DOHH2 (cell line): ENCODE data around the gene TGM1.
A peak's percentile ranks its signal among the peaks of the same experiment; 100 is the strongest.

ENCODE experiments used
- H3F3A ChIP-seq: fragments of 200-600 bp; sonication (generic), shearing (Covaris generic); 2 replicates; pipeline ENCODE4 v1.6.0; 2016; ENCODE audit warnings: antibody characterized with exemption, mild to moderate bottlenecking; ENCODE audit not compliant: control insufficient read depth, insufficient read depth
- H3K27ac ChIP-seq: fragments of 200-600 bp; sonication (generic); 2 replicates; pipeline ENCODE4 v1.5.1; 2014; ENCODE audit warnings: low read depth, mild to moderate bottlenecking, low read length, moderate library complexity
- H3K27me3 ChIP-seq: fragments of 200-600 bp; sonication (generic); 2 replicates; pipeline ENCODE4 v1.6.1; 2014; ENCODE audit warnings: mild to moderate bottlenecking, low read length, mixed read lengths; ENCODE audit not compliant: control insufficient read depth
- H3K36me3 ChIP-seq: fragments of 200-600 bp; sonication (generic); 2 replicates; pipeline ENCODE4 v1.6.1; 2014; ENCODE audit warnings: mild to moderate bottlenecking, low read length, moderate library complexity, mixed read lengths; ENCODE audit not compliant: control insufficient read depth
- H3K4me1 ChIP-seq: fragments of 200-600 bp; sonication (generic); 2 replicates; pipeline ENCODE4 v1.6.1; 2014; ENCODE audit warnings: mild to moderate bottlenecking, low read length, mixed read lengths; ENCODE audit not compliant: control insufficient read depth
- H3K4me2 ChIP-seq: fragments of 200-600 bp; sonication (generic); 2 replicates; pipeline ENCODE4 v1.6.0; 2014; ENCODE audit warnings: mild to moderate bottlenecking, low read length, moderate library complexity
- H3K4me3 ChIP-seq: fragments of 200-600 bp; sonication (generic); 2 replicates; pipeline ENCODE4 v1.5.1; 2014; ENCODE audit warnings: mild to moderate bottlenecking, low read length, mixed read lengths
- H3K79me2 ChIP-seq: fragments of 200-600 bp; sonication (generic); 2 replicates; pipeline ENCODE4 v1.6.1; 2014; ENCODE audit warnings: mild to moderate bottlenecking, low read length, mixed read lengths; ENCODE audit not compliant: control insufficient read depth
- H3K9me2 ChIP-seq: fragments of 200-600 bp; sonication (generic); replicated peaks from 2 replicates; pipeline ENCODE4 v1.6.1; 2014; ENCODE audit warnings: mild to moderate bottlenecking, low read length, mixed read lengths; ENCODE audit not compliant: control insufficient read depth
- H3K9me3 ChIP-seq: fragments of 200-600 bp; sonication (generic); 2 replicates; pipeline ENCODE4 v1.6.1; 2014; ENCODE audit warnings: antibody characterized with exemption, low read length, mixed read lengths; ENCODE audit not compliant: control insufficient read depth, insufficient read depth
- H4K20me1 ChIP-seq: fragments of 200-600 bp; sonication (generic); 2 replicates; pipeline ENCODE4 v1.6.0; 2014; ENCODE audit warnings: low read depth, mild to moderate bottlenecking, antibody characterized with exemption, low read length, moderate library complexity; ENCODE audit not compliant: control insufficient read depth, insufficient read depth
- EZH2phosphoT487 ChIP-seq: fragments of 200-600 bp; sonication (generic); IDR thresholded peaks from 2 replicates; pipeline ENCODE4 v1.6.1; 2017; ENCODE audit warnings: borderline replicate concordance, mild to moderate bottlenecking, antibody characterized with exemption, low read length, moderate library complexity, mixed read lengths
- TF ChIP-seq, protein P1 (sequence below): fragments of 200-600 bp; sonication (generic); IDR thresholded peaks from one replicate; pipeline ENCODE4 v1.5.1; 2014; ENCODE audit warnings: antibody characterized with exemption, mild to moderate bottlenecking, low read depth, low read length; ENCODE audit not compliant: poor library complexity, severe bottlenecking

TGM1 gene

DNA sequence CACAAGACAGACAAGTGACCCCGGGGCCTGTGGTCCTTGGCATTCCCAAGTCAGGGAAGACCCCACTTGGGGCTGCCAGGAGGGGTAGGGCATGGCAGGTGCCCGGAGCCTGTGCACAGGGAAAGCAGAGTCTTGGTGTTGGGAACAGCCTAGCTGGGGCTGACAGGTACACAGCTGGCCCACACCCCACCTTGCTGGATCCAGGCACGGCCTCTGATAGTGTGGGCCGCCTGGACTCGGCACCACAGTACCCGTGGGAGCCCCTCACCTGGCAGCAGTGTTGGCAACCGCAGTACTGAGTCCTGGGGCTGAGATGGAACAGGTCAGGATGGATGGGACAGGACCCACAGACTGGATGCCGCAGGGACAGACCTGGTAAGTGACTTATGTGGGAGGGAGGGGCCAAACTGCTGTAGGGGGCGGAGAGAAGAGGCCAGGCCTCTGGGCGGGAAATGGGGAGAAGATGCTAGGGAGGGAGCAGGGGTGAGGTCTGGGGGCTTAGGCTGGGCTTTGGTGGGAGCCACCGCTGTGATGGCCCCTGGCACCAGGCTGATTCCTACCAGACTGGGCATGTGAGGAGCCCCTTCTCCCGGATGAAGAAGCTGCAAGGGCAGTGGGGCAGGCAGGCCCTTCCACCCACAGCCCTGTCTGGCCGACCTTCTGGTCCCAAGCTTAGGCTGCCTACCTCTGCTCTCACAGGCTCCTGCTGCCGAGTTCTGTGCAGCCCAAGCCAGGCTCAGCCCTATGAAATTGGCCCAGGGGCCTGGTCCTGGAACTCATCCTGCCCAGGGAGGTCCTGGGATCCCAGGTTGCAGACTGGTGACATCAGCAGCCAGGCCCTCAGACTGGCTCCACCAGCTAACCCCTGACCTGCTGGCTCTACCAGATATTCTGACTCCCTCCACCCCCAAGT, at the start of gene TGM1:
Gene TGM1, minus strand, starts transcription at position 357 of the 913 bp plus-strand sequence. CDS start 825 bp downstream, outside the sequence.
- TF ChIP-seq, protein P1, sequence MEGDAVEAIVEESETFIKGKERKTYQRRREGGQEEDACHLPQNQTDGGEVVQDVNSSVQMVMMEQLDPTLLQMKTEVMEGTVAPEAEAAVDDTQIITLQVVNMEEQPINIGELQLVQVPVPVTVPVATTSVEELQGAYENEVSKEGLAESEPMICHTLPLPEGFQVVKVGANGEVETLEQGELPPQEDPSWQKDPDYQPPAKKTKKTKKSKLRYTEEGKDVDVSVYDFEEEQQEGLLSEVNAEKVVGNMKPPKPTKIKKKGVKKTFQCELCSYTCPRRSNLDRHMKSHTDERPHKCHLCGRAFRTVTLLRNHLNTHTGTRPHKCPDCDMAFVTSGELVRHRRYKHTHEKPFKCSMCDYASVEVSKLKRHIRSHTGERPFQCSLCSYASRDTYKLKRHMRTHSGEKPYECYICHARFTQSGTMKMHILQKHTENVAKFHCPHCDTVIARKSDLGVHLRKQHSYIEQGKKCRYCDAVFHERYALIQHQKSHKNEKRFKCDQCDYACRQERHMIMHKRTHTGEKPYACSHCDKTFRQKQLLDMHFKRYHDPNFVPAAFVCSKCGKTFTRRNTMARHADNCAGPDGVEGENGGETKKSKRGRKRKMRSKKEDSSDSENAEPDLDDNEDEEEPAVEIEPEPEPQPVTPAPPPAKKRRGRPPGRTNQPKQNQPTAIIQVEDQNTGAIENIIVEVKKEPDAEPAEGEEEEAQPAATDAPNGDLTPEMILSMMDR: no peak
- no peak for TF ChIP-seq EZH2phosphoT487
- H3K9me3 ChIP-seq: no peaks in the 10 kb centered on the region
- no peaks in the 10 kb centered on the region for H3K9me2 ChIP-seq
- H3K27me3 ChIP-seq: no peaks in the 10 kb centered on the region
- H3K4me3 ChIP-seq: no peak within 1 kb of the TSS
- no peak within 1 kb of the TSS for H3K4me2 ChIP-seq
- H3K27ac ChIP-seq: no peak within 1 kb of the TSS
- no peaks in the 10 kb centered on the region for H3F3A ChIP-seq
- no peaks in the 10 kb centered on the region for H3K36me3 ChIP-seq
- H3K79me2 ChIP-seq: no peaks in the 10 kb centered on the region
- no peaks in the 10 kb centered on the region for H4K20me1 ChIP-seq
- H3K4me1 ChIP-seq: no peaks in the 10 kb centered on the region

DNA sequence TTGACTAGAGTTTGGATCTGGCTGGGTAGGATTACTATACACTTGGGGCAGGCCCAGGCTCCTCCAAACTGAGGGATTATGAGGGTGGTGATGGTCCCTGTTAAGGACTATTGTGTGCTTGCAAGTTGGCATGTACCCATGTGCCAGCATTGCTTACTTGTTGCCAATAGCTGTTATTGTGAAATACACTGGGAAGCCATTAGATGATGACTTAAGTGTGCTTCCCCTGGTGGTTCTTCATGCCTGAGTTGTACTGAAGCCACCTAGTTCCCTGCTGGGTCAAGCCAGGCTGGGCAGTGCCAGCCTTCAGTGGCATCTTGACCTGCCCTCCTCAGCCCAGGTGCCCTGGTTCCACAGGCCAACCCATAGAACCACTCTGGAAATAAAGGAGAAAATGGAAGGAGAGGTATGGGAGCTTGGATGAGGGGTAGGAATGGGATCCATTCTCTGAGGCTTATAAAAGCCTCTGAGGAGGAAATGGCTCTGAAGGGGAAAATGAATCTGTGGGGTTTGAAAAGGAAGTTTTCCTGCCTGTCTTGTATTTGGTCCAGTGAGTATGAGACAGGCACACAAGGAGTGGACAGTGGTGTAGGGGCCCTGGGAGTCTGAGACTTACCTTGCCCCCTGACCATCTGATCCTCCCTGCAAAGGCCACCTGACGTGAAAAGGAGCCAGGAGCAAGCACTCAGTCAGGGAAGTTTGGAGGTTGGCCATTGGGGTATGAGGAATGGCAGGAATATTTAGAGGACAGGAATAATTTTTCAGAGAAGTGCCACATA, 49.0 kb upstream of the TGM1 start:
- TF ChIP-seq, protein P1: no peak
- TF ChIP-seq EZH2phosphoT487: no peak
- peak overlapping the region; percentile 61 for H3K4me2 ChIP-seq
- H3K9me2 ChIP-seq: no peaks in the 10 kb centered on the region
- no peaks in the 10 kb centered on the region for H3K27me3 ChIP-seq
- peaks cover 5% of the 10 kb centered on the region; the same call in 1 of the 2 replicates for H3F3A ChIP-seq
- H3K4me1 ChIP-seq: peaks cover 44% of the 10 kb centered on the region
- no peaks in the 10 kb centered on the region for H3K9me3 ChIP-seq
- H3K4me3 ChIP-seq: peak overlapping the region; percentile 50
- 0 out of 2 replicates have a peak, but pooled peaks cover 2% of the 10 kb centered on the region for H3K79me2 ChIP-seq
- H3K36me3 ChIP-seq: peaks cover 52% of the 10 kb centered on the region
- H4K20me1 ChIP-seq: no peaks in the 10 kb centered on the region
- peak overlapping the region; percentile 28 for H3K27ac ChIP-seq

DNA sequence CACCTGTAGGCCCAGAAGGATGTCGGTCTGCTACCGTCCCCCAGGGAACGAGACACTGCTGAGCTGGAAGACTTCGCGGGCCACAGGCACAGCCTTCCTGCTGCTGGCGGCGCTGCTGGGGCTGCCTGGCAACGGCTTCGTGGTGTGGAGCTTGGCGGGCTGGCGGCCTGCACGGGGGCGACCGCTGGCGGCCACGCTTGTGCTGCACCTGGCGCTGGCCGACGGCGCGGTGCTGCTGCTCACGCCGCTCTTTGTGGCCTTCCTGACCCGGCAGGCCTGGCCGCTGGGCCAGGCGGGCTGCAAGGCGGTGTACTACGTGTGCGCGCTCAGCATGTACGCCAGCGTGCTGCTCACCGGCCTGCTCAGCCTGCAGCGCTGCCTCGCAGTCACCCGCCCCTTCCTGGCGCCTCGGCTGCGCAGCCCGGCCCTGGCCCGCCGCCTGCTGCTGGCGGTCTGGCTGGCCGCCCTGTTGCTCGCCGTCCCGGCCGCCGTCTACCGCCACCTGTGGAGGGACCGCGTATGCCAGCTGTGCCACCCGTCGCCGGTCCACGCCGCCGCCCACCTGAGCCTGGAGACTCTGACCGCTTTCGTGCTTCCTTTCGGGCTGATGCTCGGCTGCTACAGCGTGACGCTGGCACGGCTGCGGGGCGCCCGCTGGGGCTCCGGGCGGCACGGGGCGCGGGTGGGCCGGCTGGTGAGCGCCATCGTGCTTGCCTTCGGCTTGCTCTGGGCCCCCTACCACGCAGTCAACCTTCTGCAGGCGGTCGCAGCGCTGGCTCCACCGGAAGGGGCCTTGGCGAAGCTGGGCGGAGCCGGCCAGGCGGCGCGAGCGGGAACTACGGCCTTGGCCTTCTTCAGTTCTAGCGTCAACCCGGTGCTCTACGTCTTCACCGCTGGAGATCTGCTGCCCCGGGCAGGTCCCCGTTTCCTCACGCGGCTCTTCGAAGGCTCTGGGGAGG, 47.9 kb upstream of the TGM1 start, which contains the start of gene LTB4R:
Gene LTB4R, plus strand, starts transcription at position 857 of the 959 bp plus-strand sequence. CDS start 4,150 bp downstream, outside the sequence.
- H3K9me2 ChIP-seq: no peaks in the 10 kb centered on the region
- no peaks in the 10 kb centered on the region for H3K27me3 ChIP-seq
- H3K27ac ChIP-seq: peak within 1 kb of the TSS; percentile 28
- H3K4me2 ChIP-seq: peak within 1 kb of the TSS; percentile 61
- H4K20me1 ChIP-seq: no peaks in the 10 kb centered on the region
- H3K4me3 ChIP-seq: peak within 1 kb of the TSS; percentile 50
- peaks cover 10% of the 10 kb centered on the region; the same call in 1 of the 2 replicates for H3F3A ChIP-seq
- peaks cover 62% of the 10 kb centered on the region for H3K36me3 ChIP-seq
- 0 out of 2 replicates have a peak, but pooled peaks cover 2% of the 10 kb centered on the region for H3K79me2 ChIP-seq
- no peak for TF ChIP-seq EZH2phosphoT487
- TF ChIP-seq, protein P1: no peak
- peaks cover 44% of the 10 kb centered on the region for H3K4me1 ChIP-seq
- H3K9me3 ChIP-seq: no peaks in the 10 kb centered on the region
